PC-9 (cell line): Measurements from ENCODE around the gene PRDM15. TPM values are rescaled to one million over a fixed set of nuclear protein-coding genes. Genes with fewer than 3 reads are reported as not detected.

ENCODE experiments used
- BruUV-seq: library from RNA; stranded (reverse); fragments of 400-500 nt; replicated peaks from 2 replicates; lab custom pipeline; 2021; lab: Mats Ljungman, UMichigan
- CTCF ChIA-PET: fragments of 300-600 bp; sonication (Branson Sonifier 250); formaldehyde crosslinking; loops from one replicate; lab custom pipeline; 2022; ENCODE audit warnings: antibody characterized with exemption; lab: Charles Lee
- POLR2A ChIA-PET: fragments of 300-600 bp; sonication (Branson Sonifier 250); formaldehyde crosslinking; loops from one replicate; lab custom pipeline; 2022; ENCODE audit warnings: antibody characterized with exemption; ENCODE audit not compliant: unreplicated experiment; lab: Charles Lee
- DNase-seq, 2 experiments: peaks; one replicate each; pipeline versions ENCODE4 v3.0.0 to v3.0.0-alpha.2; 2015 to 2022; ENCODE audit warnings: mixed read lengths in 1 of 2
- H2AFZ ChIP-seq: fragments of 200-600 bp; sonication (generic); 2 replicates; pipeline ENCODE4 v1.8.1; 2017; ENCODE audit warnings: antibody characterized with exemption
- H3F3A ChIP-seq: fragments of 200-600 bp; sonication (generic); 2 replicates; pipeline ENCODE4 v1.8.1; 2017; ENCODE audit warnings: antibody characterized with exemption, mild to moderate bottlenecking, low read depth; ENCODE audit not compliant: insufficient read depth
- H3K27ac ChIP-seq: fragments of 200-600 bp; sonication (generic); 2 replicates; pipeline ENCODE4 v1.6.1; 2016; ENCODE audit warnings: mixed run types
- H3K27me3 ChIP-seq: fragments of 200-600 bp; sonication (generic); 2 replicates; pipeline ENCODE4 v1.6.1; 2016; ENCODE audit warnings: low read depth, mixed run types; ENCODE audit not compliant: insufficient read depth
- H3K36me3 ChIP-seq: fragments of 200-600 bp; sonication (generic); 2 replicates; pipeline ENCODE4 v1.6.1; 2016; ENCODE audit warnings: low read depth, mixed run types
- H3K4me1 ChIP-seq: fragments of 200-600 bp; sonication (generic); replicated peaks from 2 replicates; pipeline ENCODE4 v1.6.1; 2016; ENCODE audit warnings: mixed run types; ENCODE audit not compliant: insufficient read depth
- H3K4me2 ChIP-seq: fragments of 200-600 bp; sonication (generic); 2 replicates; pipeline ENCODE4 v1.6.1; 2017; ENCODE audit warnings: mixed run types
- H3K4me3 ChIP-seq: fragments of 200-600 bp; sonication (generic); 2 replicates; pipeline ENCODE4 v1.6.1; 2016; ENCODE audit warnings: mixed run types
- H3K79me2 ChIP-seq: fragments of 200-600 bp; sonication (generic); 2 replicates; pipeline ENCODE4 v1.6.1; 2017; ENCODE audit warnings: low read depth, mixed run types
- H3K9me2 ChIP-seq: fragments of 200-600 bp; sonication (generic); 2 replicates; pipeline ENCODE4 v1.8.1; 2017; ENCODE audit warnings: mild to moderate bottlenecking; ENCODE audit not compliant: insufficient read depth
- H3K9me3 ChIP-seq: fragments of 200-600 bp; sonication (generic); 2 replicates; pipeline ENCODE4 v1.8.1; 2016; ENCODE audit warnings: low read depth; ENCODE audit not compliant: insufficient read depth
- H4K20me1 ChIP-seq: fragments of 200-600 bp; sonication (generic); 2 replicates; pipeline ENCODE4 v1.8.1; 2017; ENCODE audit not compliant: insufficient read depth
- CTCF ChIP-seq: fragments of 200-600 bp; sonication (generic); conservative IDR thresholded peaks from 2 replicates; pipeline ENCODE4 v1.6.1; 2017; ENCODE audit warnings: mixed run types, antibody characterized with exemption, mild to moderate bottlenecking, moderate library complexity
- EZH2 ChIP-seq: fragments of 200-600 bp; sonication (generic); IDR thresholded peaks from 2 replicates; pipeline ENCODE4 v1.8.0; 2017; ENCODE audit warnings: antibody characterized with exemption, low read depth
- intact Hi-C: fragments of 100-400 bp; cut with micrococcal nuclease; formaldehyde crosslinking; loops from one replicate; pipeline ENCODE4 v1.10.0; 2022; ENCODE audit not compliant: unreplicated experiment
- total RNA-seq: library from RNA; stranded (reverse); gene quantifications from 2 replicates; pipeline ENCODE4 v1.2.3, GENCODE V29; 2021

The PRDM15 gene
- total RNA-seq, 1 experiment from 2014 or later = 8.8 TPM

GRCh38 chr21:41821756-41822431, 57.2 kb downstream of the PRDM15 start:
- intact Hi-C loops = no loop called here
- Histone ChIP-seq H3K4me1 (peaks cover 3% of the 10 kb centered on the region), H4K20me1 (no peaks in the 10 kb centered on the region), H2AFZ (no peak overlapping the region), H3K4me3 (no peak overlapping the region), H3K27me3 (no peaks in the 10 kb centered on the region), H3F3A (peaks cover 5% of the 10 kb centered on the region), H3K9me2 (no peaks in the 10 kb centered on the region), H3K27ac (no peak overlapping the region), H3K9me3 (no peaks in the 10 kb centered on the region), H3K36me3 (no peaks in the 10 kb centered on the region), H3K79me2 (no peaks in the 10 kb centered on the region), H3K4me2 (no peak overlapping the region)
- ChIA-PET POLR2A (interaction anchor here (0.6 kb wide), 1 partner anchor 148 kb away, joined by 3 read pairs; no protein-coding TSS in a partner anchor), CTCF (no interaction called here)
- no peak for DNase-seq
- TF ChIP-seq CTCF (no peak), EZH2 (no peak)
- no TSS peak for BruUV-seq

DNA sequence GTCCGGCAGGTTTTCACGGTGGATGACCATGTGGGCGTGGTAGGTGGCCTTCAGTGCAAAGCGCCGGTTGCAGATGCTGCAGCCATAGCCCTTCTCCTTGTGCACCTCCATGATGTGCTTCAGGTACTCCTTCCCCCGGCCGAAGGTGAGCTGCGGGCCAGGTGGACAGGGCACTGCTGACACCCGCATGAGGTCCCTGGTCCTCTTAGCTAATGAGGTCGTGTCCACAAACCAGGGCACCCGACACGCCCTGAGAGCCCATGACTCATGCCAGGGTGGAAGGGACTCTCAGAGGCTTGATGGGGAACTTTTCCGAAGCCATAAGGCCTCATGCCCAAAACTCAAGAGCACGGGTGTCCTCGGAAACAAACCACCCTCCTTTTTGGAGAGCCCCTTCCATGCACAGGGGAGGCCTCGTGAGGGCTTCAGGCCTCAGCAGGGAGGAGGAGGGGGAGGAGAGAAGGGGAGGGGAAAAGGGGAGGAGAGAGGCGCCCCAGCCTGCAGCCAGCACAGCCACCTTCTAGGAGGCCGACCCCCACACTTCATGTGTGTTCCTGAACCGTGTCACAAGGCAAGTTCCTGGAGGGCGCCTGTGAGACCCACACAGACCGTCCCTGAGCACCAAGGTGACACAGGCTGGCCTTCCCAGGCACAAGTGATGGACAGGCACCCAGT, 57.9 kb downstream of the PRDM15 start:
- POLR2A ChIA-PET = no interaction called here
- H3K79me2 ChIP-seq = no peaks in the 10 kb centered on the region
- no peak for DNase-seq
- no peak overlapping the region for H3K27ac ChIP-seq
- no peaks in the 10 kb centered on the region for H3K9me3 ChIP-seq
- H3K4me3 ChIP-seq = no peak overlapping the region
- no peaks in the 10 kb centered on the region for H3K9me2 ChIP-seq
- H2AFZ ChIP-seq = no peak overlapping the region
- peaks cover 5% of the 10 kb centered on the region for H3F3A ChIP-seq
- TF ChIP-seq CTCF (no peak), EZH2 (no peak)
- no peaks in the 10 kb centered on the region for H3K36me3 ChIP-seq
- CTCF ChIA-PET = no interaction called here
- H3K4me1 ChIP-seq = peaks cover 9% of the 10 kb centered on the region
- H3K4me2 ChIP-seq = no peak overlapping the region
- intact Hi-C loops = no loop called here
- no peaks in the 10 kb centered on the region for H4K20me1 ChIP-seq
- H3K27me3 ChIP-seq = no peaks in the 10 kb centered on the region
- no TSS peak for BruUV-seq

- Histone ChIP-seq H3K4me2 (no peak overlapping the region), H3K27me3 (no peaks in the 10 kb centered on the region), H3K36me3 (no peaks in the 10 kb centered on the region), H3K79me2 (no peaks in the 10 kb centered on the region), H4K20me1 (no peaks in the 10 kb centered on the region), H3K4me3 (no peak overlapping the region), H3K9me2 (no peaks in the 10 kb centered on the region), H3K4me1 (peaks cover 9% of the 10 kb centered on the region), H3F3A (peaks cover 5% of the 10 kb centered on the region), H3K9me3 (no peaks in the 10 kb centered on the region), H3K27ac (no peak overlapping the region), H2AFZ (no peak overlapping the region)
- ChIA-PET POLR2A (no interaction called here), CTCF (no interaction called here)
- TF ChIP-seq CTCF = no peak
- TF ChIP-seq EZH2 = no peak
- BruUV-seq = no TSS peak
- intact Hi-C loops = no loop called here
- DNase-seq = no peak
These were observed 58.6 kb downstream of the PRDM15 start for GRCh38 chr21:41820384-41821080.
